Neural cell (in vitro differentiated cells): Measurements from ENCODE around the gene ITPR2. TPM values are rescaled to one million over a fixed set of nuclear protein-coding genes. Genes with fewer than 3 reads are reported as not detected.

ENCODE experiments used
- H2AFZ ChIP-seq: fragments of 200-600, 300-800 bp; sonication (generic), shearing (Covaris generic); 2 replicates; pipeline ENCODE4 v1.6.0; 2014; ENCODE audit warnings: low read depth, mild to moderate bottlenecking, antibody characterized with exemption, low read length, moderate library complexity
- H3F3A ChIP-seq: fragments of 200-600 bp; shearing (Covaris generic); 2 replicates; pipeline ENCODE4 v1.6.1; 2016; ENCODE audit warnings: mild to moderate bottlenecking, moderate library complexity, mixed read lengths, antibody characterized with exemption, low read length; ENCODE audit not compliant: insufficient read depth, poor library complexity, severe bottlenecking
- H3K27ac ChIP-seq: fragments of 200-600, 300-800 bp; sonication (generic), shearing (Covaris generic); 2 replicates; pipeline ENCODE4 v1.5.1; 2014; ENCODE audit warnings: mild to moderate bottlenecking, low read length, moderate library complexity
- H3K27me3 ChIP-seq: fragments of 300-800, 200-600 bp; sonication (generic), shearing (Covaris generic); 2 replicates; pipeline ENCODE4 v1.6.0; 2014; ENCODE audit warnings: mild to moderate bottlenecking, low read depth, low read length, moderate library complexity; ENCODE audit not compliant: insufficient read depth
- H3K36me3 ChIP-seq: fragments of 300-800, 200-600 bp; sonication (generic), shearing (Covaris generic); 2 replicates; pipeline ENCODE4 v1.5.1; 2014; ENCODE audit warnings: mild to moderate bottlenecking, antibody characterized with exemption, low read length, moderate library complexity; ENCODE audit not compliant: insufficient read depth
- H3K4me2 ChIP-seq: fragments of 300-800, 200-600 bp; sonication (generic), shearing (Covaris generic); 2 replicates; pipeline ENCODE4 v1.6.0; 2014; ENCODE audit warnings: mild to moderate bottlenecking, low read length
- H3K4me3 ChIP-seq: fragments of 300-800, 200-600 bp; sonication (generic), shearing (Covaris generic); 2 replicates; pipeline ENCODE4 v1.5.1; 2014; ENCODE audit warnings: mild to moderate bottlenecking, low read length, moderate library complexity
- H3K79me2 ChIP-seq: fragments of 200-600 bp; shearing (Covaris generic); replicated peaks from 2 replicates; pipeline ENCODE4 v1.6.0; 2014; ENCODE audit warnings: mild to moderate bottlenecking, low read length, moderate library complexity; ENCODE audit not compliant: insufficient read depth
- H3K9ac ChIP-seq: fragments of 300-800, 200-600 bp; sonication (generic), shearing (Covaris generic); 2 replicates; pipeline ENCODE4 v1.6.1; 2016; ENCODE audit warnings: mild to moderate bottlenecking, low read length, mixed read lengths
- H3K9me2 ChIP-seq: fragments of 200-600 bp; shearing (Covaris generic); 2 replicates; pipeline ENCODE4 v1.6.1; 2016; ENCODE audit warnings: mild to moderate bottlenecking, low read length, mixed read lengths; ENCODE audit not compliant: insufficient read depth
- H3K9me3 ChIP-seq: fragments of 200-600, 300-800 bp; sonication (generic), shearing (Covaris generic); 2 replicates; pipeline ENCODE4 v1.6.1; 2016; ENCODE audit warnings: mild to moderate bottlenecking, mixed run types, low read length, moderate library complexity, mixed read lengths
- H4K20me1 ChIP-seq: fragments of 200-600 bp; shearing (Covaris generic); 2 replicates; pipeline ENCODE4 v1.6.1; 2016; ENCODE audit warnings: mild to moderate bottlenecking, mixed run types; ENCODE audit not compliant: insufficient read depth
- EP300 ChIP-seq: fragments of 450-650 bp; conservative IDR thresholded peaks from 2 replicates; pipeline ENCODE4 v1.6.1; 2014; ENCODE audit warnings: antibody characterized with exemption, mild to moderate bottlenecking, moderate library complexity; ENCODE audit not compliant: poor library complexity, severe bottlenecking
- EZH2 ChIP-seq: fragments of 200-600, 300-800 bp; shearing (Covaris generic), sonication (generic); IDR thresholded peaks from 2 replicates; pipeline ENCODE4 v1.6.1; 2014; ENCODE audit warnings: antibody characterized with exemption, low read length, borderline replicate concordance, mild to moderate bottlenecking; ENCODE audit not compliant: insufficient read depth, poor library complexity, severe bottlenecking
- MXI1 ChIP-seq: fragments of 450-650 bp; conservative IDR thresholded peaks from 2 replicates; pipeline ENCODE4 v1.6.1; 2014; ENCODE audit warnings: antibody characterized with exemption, mild to moderate bottlenecking; ENCODE audit not compliant: poor library complexity, severe bottlenecking
- POLR2AphosphoS5 ChIP-seq: IDR thresholded peaks from 2 replicates; pipeline ENCODE4 v1.6.1; 2012
- RAD21 ChIP-seq: fragments of 450-650 bp; conservative IDR thresholded peaks from 2 replicates; pipeline ENCODE4 v1.6.1; 2014; ENCODE audit warnings: antibody characterized with exemption, mild to moderate bottlenecking, moderate library complexity
- SMC3 ChIP-seq: fragments of 450-650 bp; conservative IDR thresholded peaks from 2 replicates; pipeline ENCODE4 v1.6.1; 2014; ENCODE audit warnings: antibody characterized with exemption, mild to moderate bottlenecking, moderate library complexity; ENCODE audit not compliant: poor library complexity
- TAF1 ChIP-seq: IDR thresholded peaks from 2 replicates; pipeline ENCODE4 v1.6.1; 2012; ENCODE audit warnings: low read depth
- polyA plus RNA-seq: library from polyadenylated mRNA; depleted of rRNA; stranded (reverse); fragments of >200 nt; gene quantifications from 2 replicates; pipeline ENCODE4 v1.2.3, GENCODE V29; 2014
- TF ChIP-seq, protein P1 (sequence below): fragments of 450-650 bp; IDR thresholded peaks from 2 replicates; pipeline ENCODE4 v1.5.1; 2014; ENCODE audit warnings: antibody characterized with exemption, mild to moderate bottlenecking, moderate library complexity; ENCODE audit not compliant: poor library complexity, severe bottlenecking
- TF ChIP-seq, protein P2 (sequence below): IDR thresholded peaks from 2 replicates; pipeline ENCODE4 v1.6.1; 2012; ENCODE audit warnings: borderline replicate concordance

The ITPR2 gene
- polyA plus RNA-seq, 1 donor from 2014 or later = 2.0 TPM

DNA sequence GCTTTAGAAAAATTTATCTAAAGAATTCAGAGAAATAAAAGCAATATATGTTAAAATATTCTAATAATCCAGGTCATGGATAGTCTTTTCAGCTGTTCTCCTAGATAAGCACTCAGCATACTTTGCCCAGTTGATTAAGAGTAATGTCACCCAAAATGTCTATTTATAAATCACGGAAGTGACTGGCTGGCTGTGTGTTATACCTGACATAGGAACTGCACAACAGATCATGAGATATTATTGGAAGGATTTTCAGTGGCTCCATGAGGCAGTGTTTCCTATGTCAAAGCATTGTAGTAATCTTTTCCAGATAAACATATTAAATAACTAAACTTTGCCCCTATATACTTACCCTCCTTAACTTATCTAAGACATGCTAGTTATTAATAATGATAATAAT, 128.8 kb downstream of the ITPR2 start:
- Histone ChIP-seq H3K27me3 (no peaks in the 10 kb centered on the region), H3K79me2 (no peaks in the 10 kb centered on the region), H4K20me1 (no peaks in the 10 kb centered on the region), H3F3A (no peaks in the 10 kb centered on the region), H3K4me3 (no peak overlapping the region), H2AFZ (no peak overlapping the region), H3K9me2 (no peaks in the 10 kb centered on the region), H3K36me3 (no peaks in the 10 kb centered on the region), H3K9me3 (no peaks in the 10 kb centered on the region), H3K4me2 (no peak overlapping the region), H3K9ac (no peak overlapping the region), H3K27ac (no peak overlapping the region)
- TF ChIP-seq EP300 = no peak
- TF ChIP-seq EZH2 = no peak
- TF ChIP-seq, protein P1, sequence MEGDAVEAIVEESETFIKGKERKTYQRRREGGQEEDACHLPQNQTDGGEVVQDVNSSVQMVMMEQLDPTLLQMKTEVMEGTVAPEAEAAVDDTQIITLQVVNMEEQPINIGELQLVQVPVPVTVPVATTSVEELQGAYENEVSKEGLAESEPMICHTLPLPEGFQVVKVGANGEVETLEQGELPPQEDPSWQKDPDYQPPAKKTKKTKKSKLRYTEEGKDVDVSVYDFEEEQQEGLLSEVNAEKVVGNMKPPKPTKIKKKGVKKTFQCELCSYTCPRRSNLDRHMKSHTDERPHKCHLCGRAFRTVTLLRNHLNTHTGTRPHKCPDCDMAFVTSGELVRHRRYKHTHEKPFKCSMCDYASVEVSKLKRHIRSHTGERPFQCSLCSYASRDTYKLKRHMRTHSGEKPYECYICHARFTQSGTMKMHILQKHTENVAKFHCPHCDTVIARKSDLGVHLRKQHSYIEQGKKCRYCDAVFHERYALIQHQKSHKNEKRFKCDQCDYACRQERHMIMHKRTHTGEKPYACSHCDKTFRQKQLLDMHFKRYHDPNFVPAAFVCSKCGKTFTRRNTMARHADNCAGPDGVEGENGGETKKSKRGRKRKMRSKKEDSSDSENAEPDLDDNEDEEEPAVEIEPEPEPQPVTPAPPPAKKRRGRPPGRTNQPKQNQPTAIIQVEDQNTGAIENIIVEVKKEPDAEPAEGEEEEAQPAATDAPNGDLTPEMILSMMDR = no peak
- no peak for TF ChIP-seq RAD21
- no peak for TF ChIP-seq SMC3
- no peak for TF ChIP-seq POLR2AphosphoS5
- TF ChIP-seq MXI1 = no peak
- no peak for TF ChIP-seq TAF1
- TF ChIP-seq, protein P2, sequence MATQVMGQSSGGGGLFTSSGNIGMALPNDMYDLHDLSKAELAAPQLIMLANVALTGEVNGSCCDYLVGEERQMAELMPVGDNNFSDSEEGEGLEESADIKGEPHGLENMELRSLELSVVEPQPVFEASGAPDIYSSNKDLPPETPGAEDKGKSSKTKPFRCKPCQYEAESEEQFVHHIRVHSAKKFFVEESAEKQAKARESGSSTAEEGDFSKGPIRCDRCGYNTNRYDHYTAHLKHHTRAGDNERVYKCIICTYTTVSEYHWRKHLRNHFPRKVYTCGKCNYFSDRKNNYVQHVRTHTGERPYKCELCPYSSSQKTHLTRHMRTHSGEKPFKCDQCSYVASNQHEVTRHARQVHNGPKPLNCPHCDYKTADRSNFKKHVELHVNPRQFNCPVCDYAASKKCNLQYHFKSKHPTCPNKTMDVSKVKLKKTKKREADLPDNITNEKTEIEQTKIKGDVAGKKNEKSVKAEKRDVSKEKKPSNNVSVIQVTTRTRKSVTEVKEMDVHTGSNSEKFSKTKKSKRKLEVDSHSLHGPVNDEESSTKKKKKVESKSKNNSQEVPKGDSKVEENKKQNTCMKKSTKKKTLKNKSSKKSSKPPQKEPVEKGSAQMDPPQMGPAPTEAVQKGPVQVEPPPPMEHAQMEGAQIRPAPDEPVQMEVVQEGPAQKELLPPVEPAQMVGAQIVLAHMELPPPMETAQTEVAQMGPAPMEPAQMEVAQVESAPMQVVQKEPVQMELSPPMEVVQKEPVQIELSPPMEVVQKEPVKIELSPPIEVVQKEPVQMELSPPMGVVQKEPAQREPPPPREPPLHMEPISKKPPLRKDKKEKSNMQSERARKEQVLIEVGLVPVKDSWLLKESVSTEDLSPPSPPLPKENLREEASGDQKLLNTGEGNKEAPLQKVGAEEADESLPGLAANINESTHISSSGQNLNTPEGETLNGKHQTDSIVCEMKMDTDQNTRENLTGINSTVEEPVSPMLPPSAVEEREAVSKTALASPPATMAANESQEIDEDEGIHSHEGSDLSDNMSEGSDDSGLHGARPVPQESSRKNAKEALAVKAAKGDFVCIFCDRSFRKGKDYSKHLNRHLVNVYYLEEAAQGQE = no peak

- Histone ChIP-seq H3K9me2 (no peaks in the 10 kb centered on the region), H3F3A (no peaks in the 10 kb centered on the region), H3K79me2 (no peaks in the 10 kb centered on the region), H3K4me2 (no peak overlapping the region), H4K20me1 (no peaks in the 10 kb centered on the region), H3K36me3 (no peaks in the 10 kb centered on the region), H3K4me3 (no peak overlapping the region), H3K9ac (no peak overlapping the region), H3K27ac (no peak overlapping the region), H2AFZ (no peak overlapping the region), H3K9me3 (no peaks in the 10 kb centered on the region), H3K27me3 (no peaks in the 10 kb centered on the region)
- TF ChIP-seq MXI1 = no peak
- TF ChIP-seq, protein P1 = no peak
- no peak for TF ChIP-seq EP300
- no peak for TF ChIP-seq RAD21
- TF ChIP-seq EZH2 = no peak
- TF ChIP-seq, protein P2 = no peak
- no peak for TF ChIP-seq TAF1
Measured at GRCh38 chr12:26702741-26703140, 130.3 kb downstream of the ITPR2 start.
